ENCODE data around the gene RIMBP2. TPM values are rescaled to one million over a fixed set of nuclear protein-coding genes. Genes with fewer than 3 reads are reported as not detected.

RIMBP2 gene
- total and polyA plus RNA-seq, 8 donors, result 0.42 to 19.0 (median 16.1) TPM

GRCh38 chr12:130530429-130530828 lies 185.7 kb downstream of the RIMBP2 start:
- Histone ChIP-seq H3K4me1 (no peaks in the 10 kb centered on the region), H3K27ac (no peak overlapping the region), H3K9me3 (no peaks in the 10 kb centered on the region), H3K27me3 (no peaks in the 10 kb centered on the region), H3K36me3 (no peaks in the 10 kb centered on the region), H3K4me3 (no peak overlapping the region)
- no peak for DNase-seq
- no peak for ATAC-seq
- TF ChIP-seq CTCF (IDR thresholded peaks at IDR 0.05), result no peak
- intact Hi-C loops (cut with DNase I), result no loop called here

DNA sequence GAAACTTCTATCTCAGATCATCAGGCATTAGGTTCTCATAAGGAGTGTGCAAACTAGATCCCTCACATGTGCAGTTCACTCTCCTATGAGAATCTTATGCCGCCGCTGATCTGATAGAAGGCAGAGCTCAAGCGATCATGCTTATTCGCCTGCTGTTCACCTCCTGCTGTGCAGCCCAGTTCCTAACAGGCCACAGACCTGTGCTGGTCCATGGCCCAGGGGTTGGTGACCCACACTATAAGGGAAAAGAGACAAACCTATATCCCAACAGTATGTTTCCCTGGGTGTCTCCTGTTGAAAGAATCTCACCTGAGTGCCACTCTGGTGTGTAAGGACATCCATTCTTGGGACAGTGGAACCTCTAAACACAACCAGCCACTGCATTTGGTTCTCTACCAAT lies 186.3 kb downstream of the RIMBP2 start:
- no peak for ATAC-seq
- intact Hi-C loops (cut with DNase I), result no loop called here
- no peak overlapping the region for H3K27ac ChIP-seq
- H3K9me3 ChIP-seq, result no peaks in the 10 kb centered on the region
- TF ChIP-seq CTCF (IDR thresholded peaks at IDR 0.05), result no peak
- no peaks in the 10 kb centered on the region for H3K27me3 ChIP-seq
- H3K4me1 ChIP-seq, result no peaks in the 10 kb centered on the region
- no peak overlapping the region for H3K4me3 ChIP-seq
- no peak for DNase-seq
- no peaks in the 10 kb centered on the region for H3K36me3 ChIP-seq

DNA sequence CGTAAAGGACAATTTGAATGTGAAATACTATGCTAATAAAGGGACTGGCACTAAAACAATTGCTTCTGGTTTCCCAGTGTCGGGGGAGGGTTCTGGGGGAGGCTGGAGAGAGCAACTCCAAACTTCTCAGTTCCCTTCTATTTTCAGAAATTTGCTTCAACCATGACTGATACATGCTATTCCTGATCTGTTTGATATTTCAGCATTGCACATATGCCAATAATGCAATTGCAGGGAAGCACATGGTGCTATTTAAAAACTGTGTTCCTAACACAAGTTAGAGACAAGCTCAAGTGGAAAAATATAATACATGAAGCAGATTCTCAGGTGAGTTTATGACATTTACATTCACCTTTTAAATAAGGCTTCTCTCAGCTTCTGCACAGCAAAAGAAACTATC lies 188.9 kb downstream of the RIMBP2 start:
- Histone ChIP-seq H3K27ac (no peak overlapping the region), H3K4me1 (no peaks in the 10 kb centered on the region), H3K9me3 (no peaks in the 10 kb centered on the region), H3K36me3 (no peaks in the 10 kb centered on the region), H3K4me3 (no peak overlapping the region), H3K27me3 (no peaks in the 10 kb centered on the region)
- intact Hi-C loops (cut with DNase I), result no loop called here
- DNase-seq (no peak), ATAC-seq (no peak)
- TF ChIP-seq CTCF (IDR thresholded peaks at IDR 0.05), result no peak

DNA sequence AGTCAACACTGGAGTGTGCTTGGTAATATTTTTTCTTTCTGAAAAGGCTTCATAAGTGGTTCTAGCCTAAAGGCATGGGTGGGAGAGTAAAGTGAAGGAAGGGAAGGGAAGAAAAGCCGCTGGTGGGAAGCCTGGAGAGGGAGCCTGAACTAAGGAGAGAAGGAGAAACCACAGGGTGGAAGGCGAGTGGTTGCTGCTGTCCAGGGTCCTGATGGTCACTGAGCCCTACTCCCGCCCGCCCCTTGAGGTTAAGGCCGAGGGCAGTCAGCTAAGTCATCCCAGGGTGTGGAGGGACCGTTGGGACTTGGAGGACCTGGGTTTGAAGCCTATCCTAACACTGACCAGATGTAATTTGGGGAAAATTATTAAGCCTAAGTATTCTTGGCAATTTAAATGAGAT lies 189.3 kb downstream of the RIMBP2 start:
- TF ChIP-seq CTCF (IDR thresholded peaks at IDR 0.05), result no peak
- ATAC-seq, result no peak
- Histone ChIP-seq H3K27me3 (no peaks in the 10 kb centered on the region), H3K4me1 (no peaks in the 10 kb centered on the region), H3K9me3 (no peaks in the 10 kb centered on the region), H3K4me3 (no peak overlapping the region), H3K36me3 (no peaks in the 10 kb centered on the region), H3K27ac (no peak overlapping the region)
- intact Hi-C loops (cut with DNase I), result no loop called here
- peak in 1 of 4 donors; percentile 33 for DNase-seq

DNA sequence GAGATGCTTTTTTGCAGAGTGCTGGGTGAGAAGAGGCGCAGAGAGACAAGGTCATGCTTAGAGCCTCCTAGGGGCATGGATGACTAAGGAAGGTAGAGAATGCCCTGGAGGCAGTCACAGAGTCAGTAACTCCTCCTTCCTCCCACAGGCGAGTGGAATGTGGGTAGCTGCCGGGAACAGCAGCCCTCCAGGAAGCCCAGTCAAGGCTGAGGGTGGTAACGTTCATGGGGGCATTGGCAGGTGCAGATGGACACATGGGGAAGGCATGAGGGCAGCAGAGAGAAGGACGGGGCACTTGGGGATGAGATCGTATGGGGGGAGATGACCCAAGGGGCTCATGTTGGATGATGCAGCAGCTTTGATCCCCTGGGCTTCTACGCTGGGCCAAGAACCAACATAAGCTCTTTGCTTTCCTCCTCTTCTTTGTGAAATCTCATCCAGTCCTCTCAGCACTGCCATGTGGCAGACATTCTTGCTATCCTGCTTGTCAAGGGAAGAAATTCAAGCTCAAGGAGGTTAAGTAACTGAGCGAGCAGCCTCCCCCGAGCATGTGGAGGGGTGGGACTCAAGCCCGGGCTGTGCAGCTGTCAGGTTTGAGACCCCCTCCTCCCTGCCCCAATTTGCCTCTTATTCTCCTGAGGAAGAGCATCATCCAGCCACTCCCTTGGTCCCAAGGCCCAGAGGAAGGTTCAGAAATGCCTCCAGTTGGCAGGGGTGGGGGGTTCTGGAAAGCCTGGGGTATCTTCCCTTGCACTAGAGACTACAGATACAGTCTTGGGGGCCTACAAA lies 190.5 kb downstream of the RIMBP2 start:
- TF ChIP-seq CTCF (IDR thresholded peaks at IDR 0.05), result no peak
- H3K9me3 ChIP-seq, result no peaks in the 10 kb centered on the region
- no peaks in the 10 kb centered on the region for H3K4me1 ChIP-seq
- no peak for ATAC-seq
- no peaks in the 10 kb centered on the region for H3K27me3 ChIP-seq
- no peak overlapping the region for H3K27ac ChIP-seq
- no peak for DNase-seq
- H3K4me3 ChIP-seq, result no peak overlapping the region
- intact Hi-C loops (cut with DNase I), result no loop called here
- no peaks in the 10 kb centered on the region for H3K36me3 ChIP-seq
